ENCODE measurements around the gene ATP8A2. TPM values are rescaled to one million over a fixed set of nuclear protein-coding genes. Genes with fewer than 3 reads are reported as not detected.

Gene ATP8A2
- total RNA-seq, 6 donors from 2014 or later: 0.55 to 1.5 (median 0.87) TPM

DNA sequence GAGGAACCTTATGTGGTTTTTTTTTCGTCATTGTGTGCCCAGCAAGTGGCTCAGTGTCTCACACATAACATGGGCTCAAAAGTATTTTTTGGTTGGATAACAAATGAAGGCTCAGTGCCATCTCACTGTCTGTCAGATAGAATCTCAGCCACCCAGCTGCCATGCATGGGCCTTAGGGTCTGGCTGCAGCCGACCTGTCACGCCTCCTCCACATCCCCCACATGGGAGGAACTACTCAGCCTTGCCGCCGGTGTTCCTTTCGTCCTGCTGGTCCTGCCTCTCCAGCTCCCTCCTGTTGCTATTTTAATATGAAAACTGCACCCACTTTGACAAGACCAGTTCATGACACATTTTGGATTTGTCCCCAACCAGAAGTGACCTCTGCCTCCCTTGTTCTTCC, 558.9 kb downstream of the ATP8A2 start:
- TF ChIP-seq POLR2A (IDR thresholded peaks at IDR 0.05): no peak
- TF ChIP-seq POLR2AphosphoS5 (IDR thresholded peaks at IDR 0.05): no peak
- TF ChIP-seq, protein P1, sequence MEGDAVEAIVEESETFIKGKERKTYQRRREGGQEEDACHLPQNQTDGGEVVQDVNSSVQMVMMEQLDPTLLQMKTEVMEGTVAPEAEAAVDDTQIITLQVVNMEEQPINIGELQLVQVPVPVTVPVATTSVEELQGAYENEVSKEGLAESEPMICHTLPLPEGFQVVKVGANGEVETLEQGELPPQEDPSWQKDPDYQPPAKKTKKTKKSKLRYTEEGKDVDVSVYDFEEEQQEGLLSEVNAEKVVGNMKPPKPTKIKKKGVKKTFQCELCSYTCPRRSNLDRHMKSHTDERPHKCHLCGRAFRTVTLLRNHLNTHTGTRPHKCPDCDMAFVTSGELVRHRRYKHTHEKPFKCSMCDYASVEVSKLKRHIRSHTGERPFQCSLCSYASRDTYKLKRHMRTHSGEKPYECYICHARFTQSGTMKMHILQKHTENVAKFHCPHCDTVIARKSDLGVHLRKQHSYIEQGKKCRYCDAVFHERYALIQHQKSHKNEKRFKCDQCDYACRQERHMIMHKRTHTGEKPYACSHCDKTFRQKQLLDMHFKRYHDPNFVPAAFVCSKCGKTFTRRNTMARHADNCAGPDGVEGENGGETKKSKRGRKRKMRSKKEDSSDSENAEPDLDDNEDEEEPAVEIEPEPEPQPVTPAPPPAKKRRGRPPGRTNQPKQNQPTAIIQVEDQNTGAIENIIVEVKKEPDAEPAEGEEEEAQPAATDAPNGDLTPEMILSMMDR (IDR thresholded peaks at IDR 0.05): no peak
- TF ChIP-seq EP300 (IDR thresholded peaks at IDR 0.05): no peak
- H3K9me3 ChIP-seq: no peaks in the 10 kb centered on the region
- H3K36me3 ChIP-seq: no peaks in the 10 kb centered on the region
- ATAC-seq (ENCODE audit: low FRiP score in 2 of 2): no peak
- H3K4me3 ChIP-seq: no peak overlapping the region
- no peak for DNase-seq
- no peak overlapping the region for H3K27ac ChIP-seq
- H3K4me1 ChIP-seq: no peaks in the 10 kb centered on the region
- H3K27me3 ChIP-seq: no peaks in the 10 kb centered on the region
- 66 to 69% methylated on average over 6 of the region's 6 CpGs for WGBS, 2 donors

- Histone ChIP-seq H3K36me3 (no peaks in the 10 kb centered on the region), H3K4me3 (no peak overlapping the region), H3K27ac (no peak overlapping the region), H3K9me3 (no peaks in the 10 kb centered on the region), H3K4me1 (no peaks in the 10 kb centered on the region), H3K27me3 (no peaks in the 10 kb centered on the region)
- TF ChIP-seq, protein P1 (IDR thresholded peaks at IDR 0.05): no peak
- TF ChIP-seq EP300 (IDR thresholded peaks at IDR 0.05): no peak
- TF ChIP-seq POLR2AphosphoS5 (IDR thresholded peaks at IDR 0.05): no peak
- no peak for TF ChIP-seq POLR2A (IDR thresholded peaks at IDR 0.05)
- WGBS, 2 donors: 63 to 74% methylated on average over 1 of the region's 1 CpG
- DNase-seq (no peak), ATAC-seq (ENCODE audit: low FRiP score in 2 of 2) (no peak)
These were observed 560.6 kb downstream of the ATP8A2 start for GRCh38 chr13:25932365-25932764.

GRCh38 chr13:25933520-25933919, 561.7 kb downstream of the ATP8A2 start:
- Histone ChIP-seq H3K4me3 (no peak overlapping the region), H3K36me3 (no peaks in the 10 kb centered on the region), H3K9me3 (no peaks in the 10 kb centered on the region), H3K27ac (no peak overlapping the region), H3K4me1 (no peaks in the 10 kb centered on the region), H3K27me3 (no peaks in the 10 kb centered on the region)
- DNase-seq (peak in 1 of 2 donors; percentile 53), ATAC-seq (ENCODE audit: low FRiP score in 2 of 2) (peak in 1 of 2 donors; percentile 64)
- TF ChIP-seq POLR2A (IDR thresholded peaks at IDR 0.05) (no peak), EP300 (IDR thresholded peaks at IDR 0.05) (no peak), POLR2AphosphoS5 (IDR thresholded peaks at IDR 0.05) (no peak)
- TF ChIP-seq, protein P1 (IDR thresholded peaks at IDR 0.05): no peak
- WGBS, 2 donors: 59 to 74% methylated on average over 3 to 4 of the region's 4 CpGs

- no peak for TF ChIP-seq POLR2AphosphoS5 (IDR thresholded peaks at IDR 0.05)
- no peak for TF ChIP-seq EP300 (IDR thresholded peaks at IDR 0.05)
- TF ChIP-seq, protein P1 (IDR thresholded peaks at IDR 0.05): no peak
- no peak for TF ChIP-seq POLR2A (IDR thresholded peaks at IDR 0.05)
- Histone ChIP-seq H3K27me3 (no peaks in the 10 kb centered on the region), H3K4me1 (no peaks in the 10 kb centered on the region), H3K4me3 (no peak overlapping the region), H3K9me3 (no peaks in the 10 kb centered on the region), H3K27ac (no peak overlapping the region), H3K36me3 (no peaks in the 10 kb centered on the region)
- DNase-seq (no peak), ATAC-seq (ENCODE audit: low FRiP score in 2 of 2) (no peak)
- WGBS, 2 donors: 79 to 88% methylated on average over 6 of the region's 6 CpGs
These were observed 562.4 kb downstream of the ATP8A2 start for GRCh38 chr13:25934127-25934526.

DNA sequence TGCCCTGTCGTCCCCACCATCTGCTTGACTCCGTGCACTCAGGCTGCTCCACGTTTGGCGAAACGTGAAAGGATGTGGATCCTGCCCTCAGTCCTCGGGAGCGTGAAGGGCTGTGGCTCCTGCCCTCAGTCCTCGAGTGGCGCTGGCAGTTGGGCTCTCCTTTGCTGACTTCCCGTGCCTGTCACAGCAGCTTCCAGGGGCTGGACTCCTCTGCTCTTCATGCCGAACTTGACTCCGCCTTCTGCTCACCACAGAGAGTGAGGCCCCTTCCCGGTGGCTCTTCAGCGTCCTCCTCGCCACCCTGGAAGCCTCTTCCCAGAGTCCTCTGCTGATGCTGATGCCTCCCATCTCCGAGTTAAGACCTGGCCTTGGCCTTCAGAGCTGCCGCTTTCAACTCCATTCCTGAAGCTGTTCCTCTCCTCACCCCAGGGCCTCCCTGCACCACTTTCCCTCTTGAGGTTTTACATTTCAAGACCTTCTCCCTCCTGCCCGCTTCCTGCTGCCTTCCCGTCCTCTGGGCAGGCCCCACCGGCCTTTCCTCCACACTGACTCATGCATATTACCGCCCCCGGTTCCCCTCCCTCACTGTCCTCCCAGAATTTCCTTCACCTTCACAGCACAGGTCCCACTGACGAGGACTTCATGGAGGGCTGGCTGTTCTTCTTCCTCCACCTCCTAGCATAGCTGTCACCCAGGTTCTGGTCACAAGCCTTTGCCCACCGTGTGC, 568.4 kb downstream of the ATP8A2 start:
- TF ChIP-seq EP300 (IDR thresholded peaks at IDR 0.05) (no peak), POLR2AphosphoS5 (IDR thresholded peaks at IDR 0.05) (no peak), POLR2A (IDR thresholded peaks at IDR 0.05) (no peak)
- TF ChIP-seq, protein P1 (IDR thresholded peaks at IDR 0.05): no peak
- DNase-seq: no peak
- Histone ChIP-seq H3K36me3 (no peaks in the 10 kb centered on the region), H3K4me1 (no peaks in the 10 kb centered on the region), H3K27ac (no peak overlapping the region), H3K4me3 (no peak overlapping the region), H3K27me3 (no peaks in the 10 kb centered on the region), H3K9me3 (no peaks in the 10 kb centered on the region)
- no peak for ATAC-seq (ENCODE audit: low FRiP score in 2 of 2)
- 78 to 82% methylated on average over 24 of the region's 24 CpGs for WGBS, 2 donors

All from upper lobe of left lung (tissue), 6 donors.